K562 (cell line): ENCODE data around the gene EYA2. TPM values are rescaled to one million over a fixed set of nuclear protein-coding genes. Genes with fewer than 3 reads are reported as not detected.

ENCODE experiments used
- ATAC-seq: fragments of 200-7000 bp; cut with Tn5 transposase; 3 replicates; pipeline ENCODE4 v1.9.1; 2020; ENCODE audit warnings: moderate library complexity
- BruUV-seq: library from RNA; stranded (reverse); fragments of 400-500 nt; replicated peaks from 2 replicates; lab custom pipeline; 2021; lab: Mats Ljungman, UMichigan
- CTCF ChIA-PET: fragments of 300-600 bp; formaldehyde crosslinking; extraction: SDS; loops from one replicate; lab custom pipeline; 2021; ENCODE audit warnings: low intra/inter-chr PET ratio; lab: Yijun Ruan, JAX
- POLR2A ChIA-PET: fragments of 300-600, 350-650 bp; sonication (Branson Sonifier 250); formaldehyde crosslinking; extraction: SDS; loops from one replicate; lab custom pipeline; 2021; ENCODE audit warnings: antibody characterized with exemption, inconsistent platforms; lab: Yijun Ruan, JAX
- DNase-seq, 4 experiments: peaks; one replicate each; pipeline versions ENCODE4 v3.0.0 to v3.0.0-alpha.2; 2011 to 2018; ENCODE audit warnings: low spot score in 3 of 4, mixed read lengths in 3 of 4; ENCODE audit errors: extremely low read depth in 1 of 4
- FAIRE-seq: peaks from 2 replicates; lab custom pipeline; 2011; peaks lifted over from hg19 to GRCh38; lab: Jason Lieb, UNC
- H2AFZ ChIP-seq: 2 replicates; pipeline ENCODE4 v1.6.0; 2011; ENCODE audit warnings: low read depth, low read length, control low read depth, inconsistent platforms
- H3K27ac ChIP-seq: fragments of 200-600 bp; 3 replicates; pipeline ENCODE4 v1.8.0; 2011; ENCODE audit warnings: low read depth, mild to moderate bottlenecking, control low read depth, inconsistent platforms, low read length, moderate library complexity, mixed read lengths; ENCODE audit errors: extremely low read depth
- H3K27me3 ChIP-seq, 2 experiments: fragments of 300-600 bp in 1 of 2; 2 replicates in 1 of 2; 3 replicates in 1 of 2; pipeline versions ENCODE4 v1.6.0 to v1.8.0; 2011; ENCODE audit warnings: inconsistent platforms in 2 of 2, low read length in 2 of 2, mild to moderate bottlenecking in 1 of 2, mixed read lengths in 1 of 2, moderate library complexity in 1 of 2; ENCODE audit not compliant: control insufficient read depth in 2 of 2, insufficient read depth in 2 of 2
- H3K36me3 ChIP-seq: fragments of 300-600 bp; 3 replicates; pipeline ENCODE4 v1.8.0; 2011; ENCODE audit warnings: mild to moderate bottlenecking, low read length, inconsistent platforms; ENCODE audit not compliant: control insufficient read depth, insufficient read depth
- H3K4me1 ChIP-seq, 2 experiments: fragments of 200-600 bp in 1 of 2; replicated peaks in 1 of 2; 2 replicates in 1 of 2; 3 replicates in 1 of 2; pipeline versions ENCODE4 v1.5.1 to v1.8.0; 2011; ENCODE audit warnings: inconsistent platforms in 2 of 2, low read length in 2 of 2, mild to moderate bottlenecking in 1 of 2, mixed read lengths in 1 of 2, moderate library complexity in 1 of 2; ENCODE audit not compliant: control insufficient read depth in 2 of 2, insufficient read depth in 2 of 2
- H3K4me2 ChIP-seq: 2 replicates; pipeline ENCODE4 v1.6.1; 2011; ENCODE audit warnings: low read length, control low read depth, inconsistent platforms, mixed read lengths; ENCODE audit not compliant: insufficient read depth
- H3K4me3 ChIP-seq: fragments of 200-600 bp; sonication (generic), shearing (Covaris generic); 2 replicates; pipeline ENCODE4 v1.5.1; 2016; ENCODE audit warnings: control low read depth, inconsistent platforms
- H3K79me2 ChIP-seq: fragments of 200-600 bp; 3 replicates; pipeline ENCODE4 v1.8.0; 2011; ENCODE audit warnings: low read length, inconsistent platforms; ENCODE audit not compliant: control insufficient read depth, insufficient read depth
- H3K9ac ChIP-seq, 2 experiments: 2 replicates each; pipeline versions ENCODE4 v1.6.0 to v1.6.1; 2011; ENCODE audit warnings: low read depth in 2 of 2, low read length in 2 of 2, control low read depth in 1 of 2, inconsistent platforms in 1 of 2, mild to moderate bottlenecking in 1 of 2, mixed read lengths in 1 of 2; ENCODE audit not compliant: insufficient read depth in 1 of 2
- H3K9me1 ChIP-seq: one replicate; pipeline ENCODE4 v1.6.0; 2011; ENCODE audit warnings: inconsistent platforms, mild to moderate bottlenecking, low read length, moderate library complexity; ENCODE audit not compliant: control insufficient read depth, insufficient read depth
- H3K9me3 ChIP-seq: replicated peaks from 2 replicates; pipeline ENCODE4 v1.5.1; 2011; ENCODE audit warnings: low read depth, low read length, inconsistent platforms; ENCODE audit not compliant: control insufficient read depth, insufficient read depth
- H4K20me1 ChIP-seq: replicated peaks from 2 replicates; pipeline ENCODE4 v1.6.1; 2011; ENCODE audit warnings: low read length, inconsistent platforms, mixed read lengths; ENCODE audit not compliant: control insufficient read depth, insufficient read depth
- BRF1 ChIP-seq: IDR thresholded peaks from 3 replicates; pipeline ENCODE4 v1.6.1; 2011; ENCODE audit warnings: borderline replicate concordance, mild to moderate bottlenecking; ENCODE audit not compliant: insufficient read length; ENCODE audit errors: extremely low read depth
- CXXC5 ChIP-seq: fragments of 250-450 bp; sonication (Bioruptor Pico); IDR thresholded peaks from 2 replicates; pipeline ENCODE4 v1.8.0; 2022; ENCODE audit warnings: inconsistent platforms, mild to moderate bottlenecking, moderate library complexity
- E4F1 ChIP-seq: fragments of 250-450 bp; sonication (Bioruptor Pico); IDR thresholded peaks from 2 replicates; pipeline ENCODE4 v1.5.0; 2021; ENCODE audit warnings: mild to moderate bottlenecking, borderline replicate concordance
- MLX ChIP-seq, 2 experiments: fragments of 450-650 bp in 1 of 2; sonication (generic) in 1 of 2; formaldehyde crosslinking; conservative IDR thresholded peaks; 2 replicates each; pipeline versions ENCODE4 v1.4.0 to v1.8.1; 2020 to 2022; ENCODE audit warnings: mild to moderate bottlenecking in 1 of 2, missing genetic modification reagents in 1 of 2
- SMAD2 ChIP-seq: fragments of 150-350 bp; IDR thresholded peaks from 2 replicates; pipeline ENCODE4 v1.6.1; 2014; ENCODE audit warnings: low read depth, mild to moderate bottlenecking, low read length
- U2AF1 ChIP-seq: fragments of 200-400 bp; formaldehyde crosslinking; optimal IDR thresholded peaks from 2 replicates; pipeline ENCODE3; 2017; ENCODE audit warnings: mild to moderate bottlenecking, low read depth, low read length, moderate library complexity
- ZNF146 ChIP-seq: IDR thresholded peaks from one replicate; pipeline ENCODE4 v1.6.1; 2018; ENCODE audit warnings: missing compliant biosample characterization; ENCODE audit not compliant: unreplicated experiment
- WGBS: fragments of 100-300 bp; shearing (Covaris generic); methylation state at CpG from one replicate; pipeline ENCODE4 v1.1.6; 2016; ENCODE audit warnings: low coverage, mixed read lengths; ENCODE audit not compliant: insufficient coverage; ENCODE audit errors: missing lambda C conversion rate; 5-methylcytosine and 5-hydroxymethylcytosine counted together
- in situ Hi-C: fragments of 300-500 bp; cut with MboI; formaldehyde crosslinking; loops from 4 replicates; pipeline ENCODE4 v1.15.0; 2018; ENCODE audit warnings: inconsistent platforms, mixed read lengths
- intact Hi-C: fragments of 100-400 bp; cut with micrococcal nuclease; formaldehyde crosslinking; loops from 2 replicates; pipeline ENCODE4 v1.14.2; 2022
- polyA plus RNA-seq, 8 experiments: library from polyadenylated mRNA; depleted of rRNA in 4 of 8; stranded (reverse) in 5 of 8; unstranded in 3 of 8; fragments of >200 nt; fragmentation: Nextera tagmentation in 2 of 8; fragmentation: Illumina TruSeq in 1 of 8; extraction: Ambion mirVana in 2 of 8; extraction: Trizol in 1 of 8; gene quantifications; 2 replicates each; pipeline versions ENCODE4 v1.2.1 to v1.2.3, GENCODE V29; 2011 to 2014; ENCODE audit warnings: inconsistent platforms in 1 of 8, missing spikeins in 1 of 8
- total RNA-seq, 7 experiments: library from RNA; depleted of rRNA in 6 of 7; stranded (reverse); fragments of >200 nt in 6 of 7; fragmentation: Illumina TruSeq in 2 of 7; extraction: Trizol in 2 of 7; gene quantifications; 2 replicates each; pipeline versions ENCODE4 v1.2.1 to v1.2.3, GENCODE V29; 2011 to 2021; ENCODE audit warnings: low replicate concordance in 1 of 7

Gene EYA2
- total and polyA plus RNA-seq, 9 of the 15 experiments (the other 6 are each of a cell fraction or from before 2014, with no cell fraction given): 0.03 TPM; not detected in 8

- no peak for TF ChIP-seq E4F1 (CRISPR knock-in tag)
- TF ChIP-seq MLX (CRISPR knock-in tag; conservative IDR thresholded peaks at IDR 0.05): no peak
Measured at GRCh38 chr20:47118641-47119040, 224.0 kb downstream of the EYA2 start (continued).

GRCh38 chr20:47120346-47120936, 225.8 kb downstream of the EYA2 start:
- Histone ChIP-seq H3K27ac (no peak overlapping the region), H3K4me3 (no peak overlapping the region), H3K9me3 (no peaks in the 10 kb centered on the region), H3K4me1 (no peaks in the 10 kb centered on the region), H3K79me2 (no peaks in the 10 kb centered on the region), H3K4me2 (no peak overlapping the region), H3K36me3 (no peaks in the 10 kb centered on the region), H2AFZ (no peak overlapping the region), H3K9me1 (no peaks in the 10 kb centered on the region), H4K20me1 (no peaks in the 10 kb centered on the region; the same call in 1 of the 2 replicates), H3K9ac (no peak overlapping the region), H3K27me3 (peaks cover 22 to 44% of the 10 kb centered on the region in 2 experiments; a peak in 4 of 5 replicates)
- 0% methylated on average over 10 of the region's 10 CpGs for WGBS
- ATAC-seq: no peak
- in situ Hi-C loops (no loop called here), intact Hi-C loops (no loop called here)
- ChIA-PET CTCF (no interaction called here), POLR2A (interaction anchor here (0.9 kb wide), 1 partner anchor 400 kb away, joined by 3 read pairs; no protein-coding TSS in a partner anchor)
- TF ChIP-seq SMAD2 (no peak), BRF1 (no peak), ZNF146 (no peak), U2AF1 (no peak), CXXC5 (CRISPR knock-in tag) (no peak)
- no peak for DNase-seq
- no TSS peak for BruUV-seq
- no peak for FAIRE-seq
